ENCODE data around the gene OR4C3.
"Not testable (repeated sequence)": the region's sequence is repeated elsewhere in the genome, so short reads cannot be mapped to it uniquely, and the experiment has no call there.

OR4C3 gene

DNA sequence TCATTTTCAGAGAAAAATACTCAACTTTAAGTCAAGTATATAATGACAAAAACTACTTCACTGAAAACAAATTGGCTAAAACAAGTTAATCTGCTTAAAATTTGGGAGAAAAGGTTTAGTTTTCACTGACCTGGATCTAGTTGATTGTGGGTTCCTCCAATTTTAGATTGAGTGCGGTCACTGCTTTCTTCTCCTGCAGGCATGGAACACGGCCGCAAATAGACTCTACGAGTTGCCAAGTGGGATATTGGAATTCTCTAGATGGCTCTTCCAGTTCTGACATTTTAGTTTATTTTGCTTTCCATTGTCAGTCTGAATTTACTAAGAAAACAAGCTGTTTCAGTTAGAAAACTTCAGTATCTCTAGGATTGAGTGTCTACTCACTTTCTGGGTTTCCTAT lies 29.3 kb downstream of the OR4C3 start:
- Histone ChIP-seq H3K4me1 (ENCODE audit: insufficient read depth, poor library complexity, severe bottlenecking) (no peaks in the 10 kb centered on the region), H3K4me3 (ENCODE audit: severe bottlenecking) (no peak overlapping the region), H3K27ac (ENCODE audit: poor library complexity, severe bottlenecking) (no peak overlapping the region), H3K27me3 (ENCODE audit: insufficient read depth, poor library complexity, severe bottlenecking) (no peaks in the 10 kb centered on the region), H3K36me3 (ENCODE audit: low read depth) (no peaks in the 10 kb centered on the region), H3K9me3 (ENCODE audit: severe bottlenecking) (no peaks in the 10 kb centered on the region)
- ATAC-seq (ENCODE audit: low read depth), result no peak
- DNase-seq (ENCODE audit: low spot score), result no peak
- TF ChIP-seq, protein P1, sequence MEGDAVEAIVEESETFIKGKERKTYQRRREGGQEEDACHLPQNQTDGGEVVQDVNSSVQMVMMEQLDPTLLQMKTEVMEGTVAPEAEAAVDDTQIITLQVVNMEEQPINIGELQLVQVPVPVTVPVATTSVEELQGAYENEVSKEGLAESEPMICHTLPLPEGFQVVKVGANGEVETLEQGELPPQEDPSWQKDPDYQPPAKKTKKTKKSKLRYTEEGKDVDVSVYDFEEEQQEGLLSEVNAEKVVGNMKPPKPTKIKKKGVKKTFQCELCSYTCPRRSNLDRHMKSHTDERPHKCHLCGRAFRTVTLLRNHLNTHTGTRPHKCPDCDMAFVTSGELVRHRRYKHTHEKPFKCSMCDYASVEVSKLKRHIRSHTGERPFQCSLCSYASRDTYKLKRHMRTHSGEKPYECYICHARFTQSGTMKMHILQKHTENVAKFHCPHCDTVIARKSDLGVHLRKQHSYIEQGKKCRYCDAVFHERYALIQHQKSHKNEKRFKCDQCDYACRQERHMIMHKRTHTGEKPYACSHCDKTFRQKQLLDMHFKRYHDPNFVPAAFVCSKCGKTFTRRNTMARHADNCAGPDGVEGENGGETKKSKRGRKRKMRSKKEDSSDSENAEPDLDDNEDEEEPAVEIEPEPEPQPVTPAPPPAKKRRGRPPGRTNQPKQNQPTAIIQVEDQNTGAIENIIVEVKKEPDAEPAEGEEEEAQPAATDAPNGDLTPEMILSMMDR (IDR thresholded peaks at IDR 0.05; ENCODE audit: poor library complexity, severe bottlenecking), result no peak

DNA sequence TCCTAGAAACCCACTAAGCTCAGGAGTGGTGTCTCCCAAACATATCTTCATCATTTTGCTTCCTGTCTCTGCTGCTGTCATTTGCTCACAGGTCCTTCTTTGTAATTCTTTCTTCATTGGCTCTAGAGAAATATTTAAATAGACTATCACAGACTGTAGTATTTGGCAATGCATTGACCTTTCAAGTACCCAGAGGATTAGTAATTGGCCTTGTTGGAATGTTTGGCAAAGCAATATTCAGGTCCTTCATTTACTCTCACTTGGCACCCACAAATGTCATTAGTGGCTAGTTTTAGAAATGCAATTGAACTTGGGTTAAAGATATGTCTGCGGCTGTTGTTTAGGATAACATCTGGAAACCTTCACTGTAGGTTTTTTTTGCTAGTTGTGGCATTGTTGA lies 30.0 kb downstream of the OR4C3 start:
- Histone ChIP-seq H3K4me1 (ENCODE audit: insufficient read depth, poor library complexity, severe bottlenecking) (no peaks in the 10 kb centered on the region), H3K9me3 (ENCODE audit: severe bottlenecking) (no peaks in the 10 kb centered on the region), H3K27ac (ENCODE audit: poor library complexity, severe bottlenecking) (no peak overlapping the region), H3K27me3 (ENCODE audit: insufficient read depth, poor library complexity, severe bottlenecking) (no peaks in the 10 kb centered on the region), H3K4me3 (ENCODE audit: severe bottlenecking) (no peak overlapping the region), H3K36me3 (ENCODE audit: low read depth) (no peaks in the 10 kb centered on the region)
- TF ChIP-seq, protein P1 (IDR thresholded peaks at IDR 0.05; ENCODE audit: poor library complexity, severe bottlenecking), result no peak
- no peak for DNase-seq (ENCODE audit: low spot score)
- no peak for ATAC-seq (ENCODE audit: low read depth)

DNA sequence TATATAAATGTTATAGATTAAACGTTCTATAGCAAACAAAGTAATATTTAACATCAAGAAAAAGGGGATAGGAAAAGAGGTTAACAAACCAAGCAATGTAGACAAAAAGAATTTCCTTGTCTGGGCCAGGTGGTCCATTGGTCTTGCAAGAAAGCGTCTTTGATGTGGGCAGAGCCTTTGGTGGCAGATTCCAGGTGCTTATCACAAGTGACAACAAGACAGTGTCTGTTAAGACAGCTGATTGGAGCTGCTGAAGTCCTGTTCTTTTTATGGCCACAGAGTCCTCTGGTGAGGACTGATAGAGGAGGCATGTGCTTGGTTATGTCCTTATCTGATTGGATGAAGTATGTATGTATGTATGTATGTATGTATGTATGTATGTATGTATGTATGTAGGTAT lies 36.6 kb downstream of the OR4C3 start:
- not testable (repeated sequence) for ATAC-seq (ENCODE audit: low read depth); H3K27me3 ChIP-seq (ENCODE audit: insufficient read depth, poor library complexity, severe bottlenecking); DNase-seq (ENCODE audit: low spot score); H3K4me1 ChIP-seq (ENCODE audit: insufficient read depth, poor library complexity, severe bottlenecking); H3K36me3 ChIP-seq (ENCODE audit: low read depth); H3K27ac ChIP-seq (ENCODE audit: poor library complexity, severe bottlenecking); H3K4me3 ChIP-seq (ENCODE audit: severe bottlenecking); H3K9me3 ChIP-seq (ENCODE audit: severe bottlenecking)

DNA sequence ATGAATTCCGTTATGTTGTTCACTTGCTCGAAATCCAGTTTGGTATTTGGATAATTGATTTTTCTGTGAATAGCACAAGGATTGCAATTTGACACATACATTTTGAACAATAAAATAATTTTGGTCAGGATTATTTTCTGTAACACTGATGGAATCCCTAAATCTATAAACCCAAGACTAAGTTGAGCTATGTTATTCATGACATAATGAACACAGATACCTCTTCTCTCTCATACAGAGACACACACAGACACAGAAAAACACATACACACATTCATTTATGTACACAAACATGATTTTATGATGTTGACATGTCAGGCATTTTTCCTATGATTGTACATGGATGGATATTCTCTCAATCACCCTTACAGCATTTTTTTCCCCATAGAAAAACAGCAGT lies 41.6 kb downstream of the OR4C3 start, which contains the start of gene OR4C5:
Gene OR4C5, minus strand, starts transcription at position 101 of the 400 bp plus-strand sequence. Its CDS starts 0 bp downstream, at position 101.
- ATAC-seq (ENCODE audit: low read depth) (no peak), DNase-seq (ENCODE audit: low spot score) (no peak)
- Histone ChIP-seq H3K4me3 (ENCODE audit: severe bottlenecking) (no peak within 1 kb of the TSS), H3K27ac (ENCODE audit: poor library complexity, severe bottlenecking) (no peak within 1 kb of the TSS), H3K27me3 (ENCODE audit: insufficient read depth, poor library complexity, severe bottlenecking) (no peaks in the 10 kb centered on the region), H3K4me1 (ENCODE audit: insufficient read depth, poor library complexity, severe bottlenecking) (no peaks in the 10 kb centered on the region), H3K36me3 (ENCODE audit: low read depth) (no peaks in the 10 kb centered on the region), H3K9me3 (ENCODE audit: severe bottlenecking) (peaks cover 2% of the 10 kb centered on the region)
- TF ChIP-seq, protein P1 (IDR thresholded peaks at IDR 0.05; ENCODE audit: poor library complexity, severe bottlenecking), result no peak
